M059J (cell line): ENCODE data around the gene SEC14L1. TPM values are rescaled to one million over a fixed set of nuclear protein-coding genes. Genes with fewer than 3 reads are reported as not detected.
"Not testable (repeated sequence)": the region's sequence is repeated elsewhere in the genome, so short reads cannot be mapped to it uniquely, and the experiment has no call there.

Source experiments
- DNase-seq: peaks from one replicate; pipeline ENCODE4 v3.0.0-alpha.2; 2012; ENCODE audit warnings: low read depth
- total RNA-seq: library from RNA; depleted of rRNA; stranded (reverse); fragments of >200 nt; shearing (Covaris generic); gene quantifications from 2 replicates; pipeline ENCODE4 v1.2.3, GENCODE V29; 2014

The SEC14L1 gene
- total RNA-seq, 1 experiment from 2014 or later: 49.4 TPM

- peak; percentile 95 for DNase-seq
Measured at GRCh38 chr17:77140166-77140877, 447 bp upstream of the SEC14L1 start.

GRCh38 chr17:77141846-77142449, 1.2 kb downstream of the SEC14L1 start:
- no peak for DNase-seq

GRCh38 chr17:77142689-77143088, 1.9 kb downstream of the SEC14L1 start:
- no peak for DNase-seq

- no peak for DNase-seq
Measured at GRCh38 chr17:77143306-77143705, 2.5 kb downstream of the SEC14L1 start.

- no peak for DNase-seq
Measured at GRCh38 chr17:77144227-77144626, 3.5 kb downstream of the SEC14L1 start.

GRCh38 chr17:77145224-77145611, 4.4 kb downstream of the SEC14L1 start:
- no peak for DNase-seq

GRCh38 chr17:77145612-77146245, 5.0 kb downstream of the SEC14L1 start:
- DNase-seq: peak; percentile 95

GRCh38 chr17:77146246-77146632, 5.5 kb downstream of the SEC14L1 start:
- DNase-seq: no peak

GRCh38 chr17:77146882-77147281, 6.1 kb downstream of the SEC14L1 start:
- DNase-seq: no peak

GRCh38 chr17:77147357-77147801, 6.6 kb downstream of the SEC14L1 start:
- no peak for DNase-seq

- DNase-seq: no peak
Measured at GRCh38 chr17:77148077-77148939, 7.5 kb downstream of the SEC14L1 start.

- DNase-seq: no peak
Measured at GRCh38 chr17:77148940-77149510, 8.3 kb downstream of the SEC14L1 start.

- DNase-seq: no peak
Measured at GRCh38 chr17:77150196-77150595, 9.4 kb downstream of the SEC14L1 start.

GRCh38 chr17:77151186-77151585, 10.4 kb downstream of the SEC14L1 start:
- DNase-seq: no peak

- not testable (repeated sequence) for DNase-seq
Measured at GRCh38 chr17:77152056-77152455, 11.3 kb downstream of the SEC14L1 start.

- DNase-seq: peak; percentile 42
Measured at GRCh38 chr17:77153472-77153871, 12.7 kb downstream of the SEC14L1 start.

GRCh38 chr17:77153999-77154586, 13.3 kb downstream of the SEC14L1 start:
- no peak for DNase-seq

GRCh38 chr17:77155125-77155524, 14.4 kb downstream of the SEC14L1 start:
- no peak for DNase-seq

GRCh38 chr17:77157766-77158165, 17.0 kb downstream of the SEC14L1 start:
- not testable (repeated sequence) for DNase-seq

GRCh38 chr17:77160091-77160874, 19.5 kb downstream of the SEC14L1 start:
- no peak for DNase-seq
